Left ventricle myocardium inferior (tissue), 1 donor: Measurements from ENCODE around the gene RAB11A. TPM values are rescaled to one million over a fixed set of nuclear protein-coding genes. Genes with fewer than 3 reads are reported as not detected.

Experiments used
- DNase-seq: peaks from one replicate; pipeline ENCODE4 v3.0.0-alpha.2; 2020
- H3K27ac ChIP-seq: fragments of 200-600 bp; replicated peaks from 2 replicates; pipeline ENCODE4 v1.8.0; 2021
- H3K27me3 ChIP-seq: fragments of 200-600 bp; 2 replicates; pipeline ENCODE4 v1.8.0; 2021; ENCODE audit warnings: low read depth
- H3K36me3 ChIP-seq: fragments of 200-600 bp; 2 replicates; pipeline ENCODE4 v1.8.0; 2021
- H3K4me1 ChIP-seq: fragments of 200-600 bp; 2 replicates; pipeline ENCODE4 v1.8.0; 2021
- H3K4me3 ChIP-seq: fragments of 200-600 bp; 2 replicates; pipeline ENCODE4 v1.8.0; 2021; ENCODE audit warnings: mild to moderate bottlenecking, moderate library complexity
- H3K9me3 ChIP-seq: fragments of 200-600 bp; replicated peaks from 2 replicates; pipeline ENCODE4 v1.8.0; 2021
- intact Hi-C: fragments of 100-400 bp; cut with micrococcal nuclease; formaldehyde crosslinking; loops from one replicate; pipeline ENCODE4 v1.11.0; 2022
- total RNA-seq: library from RNA; stranded (reverse); fragmentation: NEBNext Ultra II Directional; extraction: Animal tissue kit (Norgen Biotek cat#: 25700); gene quantifications from one replicate; pipeline ENCODE4 v1.2.1, GENCODE V29; 2021
- TF ChIP-seq, protein P1 (sequence below): fragments of 200-600 bp; IDR thresholded peaks from 2 replicates; pipeline ENCODE4 v1.8.0; 2021; ENCODE audit warnings: antibody characterized with exemption, mild to moderate bottlenecking, borderline replicate concordance
- donor health status: DM: no; HTN: yes; CAD: no; lungs with severe emphysema.

RAB11A gene
- total RNA-seq, 1 donor from 2014 or later, result 146 TPM

DNA sequence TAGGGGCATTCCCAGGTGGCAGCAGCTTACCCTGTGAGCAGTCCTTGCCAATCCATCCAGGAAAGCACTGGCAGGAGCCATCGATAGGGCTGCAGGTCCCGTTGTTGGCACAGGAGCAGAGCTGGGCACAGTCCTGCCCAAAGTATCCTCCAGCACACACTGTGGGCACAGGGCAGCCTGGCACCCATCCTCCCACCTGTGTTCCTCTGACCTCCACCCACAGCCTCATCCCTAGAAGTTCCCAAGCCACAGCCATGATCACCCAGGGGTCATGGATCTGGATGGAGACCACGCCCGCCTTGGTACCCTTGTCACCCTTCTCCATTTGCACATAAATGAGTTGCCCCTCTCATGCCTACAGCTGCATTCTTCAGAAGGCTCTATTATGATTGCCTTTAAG lies 48.6 kb downstream of the RAB11A start:
- DNase-seq, result no peak
- Histone ChIP-seq H3K36me3 (peaks cover 5% of the 10 kb centered on the region), H3K27ac (no peak overlapping the region), H3K27me3 (no peaks in the 10 kb centered on the region), H3K4me1 (peaks cover 25% of the 10 kb centered on the region), H3K4me3 (no peak overlapping the region), H3K9me3 (no peaks in the 10 kb centered on the region)
- TF ChIP-seq, protein P1, sequence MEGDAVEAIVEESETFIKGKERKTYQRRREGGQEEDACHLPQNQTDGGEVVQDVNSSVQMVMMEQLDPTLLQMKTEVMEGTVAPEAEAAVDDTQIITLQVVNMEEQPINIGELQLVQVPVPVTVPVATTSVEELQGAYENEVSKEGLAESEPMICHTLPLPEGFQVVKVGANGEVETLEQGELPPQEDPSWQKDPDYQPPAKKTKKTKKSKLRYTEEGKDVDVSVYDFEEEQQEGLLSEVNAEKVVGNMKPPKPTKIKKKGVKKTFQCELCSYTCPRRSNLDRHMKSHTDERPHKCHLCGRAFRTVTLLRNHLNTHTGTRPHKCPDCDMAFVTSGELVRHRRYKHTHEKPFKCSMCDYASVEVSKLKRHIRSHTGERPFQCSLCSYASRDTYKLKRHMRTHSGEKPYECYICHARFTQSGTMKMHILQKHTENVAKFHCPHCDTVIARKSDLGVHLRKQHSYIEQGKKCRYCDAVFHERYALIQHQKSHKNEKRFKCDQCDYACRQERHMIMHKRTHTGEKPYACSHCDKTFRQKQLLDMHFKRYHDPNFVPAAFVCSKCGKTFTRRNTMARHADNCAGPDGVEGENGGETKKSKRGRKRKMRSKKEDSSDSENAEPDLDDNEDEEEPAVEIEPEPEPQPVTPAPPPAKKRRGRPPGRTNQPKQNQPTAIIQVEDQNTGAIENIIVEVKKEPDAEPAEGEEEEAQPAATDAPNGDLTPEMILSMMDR, result no peak
- intact Hi-C loops, result no loop called here

DNA sequence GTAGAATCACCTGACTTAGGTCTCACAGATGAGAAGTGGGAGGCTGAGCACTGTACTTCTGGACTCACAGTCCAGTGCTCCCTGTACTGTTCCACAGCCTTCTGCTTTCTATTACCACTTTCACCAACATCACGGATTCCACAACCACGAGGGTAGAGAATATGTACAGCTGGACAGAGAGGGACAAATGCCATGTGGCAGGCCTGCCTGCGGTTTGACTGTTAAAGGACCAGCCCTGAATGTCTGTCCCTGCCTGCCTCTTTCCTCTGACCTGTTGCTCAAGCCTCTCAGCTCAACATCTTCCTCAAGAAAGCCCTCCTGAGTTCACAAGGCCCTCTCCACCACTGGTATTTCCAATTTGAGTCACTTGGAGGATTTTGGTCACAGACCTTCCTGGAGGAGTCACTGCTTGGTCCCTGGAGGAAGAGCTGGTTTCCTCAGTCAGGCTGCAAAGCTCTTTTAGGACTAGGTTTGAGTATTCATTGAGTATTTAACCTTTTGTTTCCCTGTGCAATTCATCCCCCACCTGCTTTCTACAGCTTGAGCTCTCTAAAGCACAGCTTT lies 49.1 kb downstream of the RAB11A start:
- Histone ChIP-seq H3K27ac (no peak overlapping the region), H3K4me1 (peaks cover 25% of the 10 kb centered on the region), H3K36me3 (peaks cover 5% of the 10 kb centered on the region), H3K27me3 (no peaks in the 10 kb centered on the region), H3K9me3 (no peaks in the 10 kb centered on the region), H3K4me3 (no peak overlapping the region)
- DNase-seq, result no peak
- TF ChIP-seq, protein P1, result no peak
- intact Hi-C loops, result no loop called here

DNA sequence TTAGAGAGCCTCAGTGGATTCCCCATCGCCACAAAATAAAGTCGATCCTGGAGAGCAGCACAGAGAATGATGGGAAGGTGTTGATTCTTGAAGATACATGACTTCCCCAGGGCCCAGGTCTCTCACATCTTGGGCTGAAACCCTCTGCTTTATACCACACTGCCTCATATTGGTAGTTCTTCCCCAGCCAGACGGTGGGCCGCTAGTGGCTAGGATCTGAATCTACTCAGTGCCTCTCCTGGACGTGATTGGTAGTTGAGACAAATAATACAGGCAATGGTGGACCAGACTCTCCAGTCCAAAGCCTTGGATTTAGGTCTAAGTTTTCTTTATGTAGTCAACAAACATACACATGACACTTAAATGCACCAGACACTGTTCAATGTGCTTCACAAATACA lies 49.7 kb downstream of the RAB11A start:
- Histone ChIP-seq H3K9me3 (no peaks in the 10 kb centered on the region), H3K4me3 (no peak overlapping the region), H3K4me1 (peaks cover 25% of the 10 kb centered on the region), H3K27ac (no peak overlapping the region), H3K36me3 (peaks cover 5% of the 10 kb centered on the region), H3K27me3 (no peaks in the 10 kb centered on the region)
- TF ChIP-seq, protein P1, result no peak
- intact Hi-C loops, result no loop called here
- DNase-seq, result no peak

DNA sequence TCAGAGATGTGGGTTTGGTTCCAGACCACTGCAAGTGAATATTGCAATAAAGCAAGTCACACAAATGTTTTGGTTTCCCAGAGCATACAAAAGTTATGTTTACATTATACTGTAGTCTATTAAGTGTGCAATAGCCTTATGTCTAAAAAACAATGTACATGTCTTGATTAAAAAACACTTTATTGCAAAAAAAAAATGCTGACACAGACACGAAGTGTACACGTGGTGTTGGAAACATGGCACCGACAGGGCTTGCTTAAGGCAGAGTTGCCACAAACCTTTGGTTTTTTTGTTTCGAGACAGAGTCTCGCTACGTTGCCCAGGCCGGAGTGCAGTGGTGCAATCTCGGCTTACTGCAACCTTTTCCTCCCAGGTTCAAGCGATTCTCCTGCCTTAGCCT lies 50.1 kb downstream of the RAB11A start:
- H3K4me1 ChIP-seq, result peaks cover 25% of the 10 kb centered on the region
- H3K4me3 ChIP-seq, result no peak overlapping the region
- intact Hi-C loops, result no loop called here
- H3K36me3 ChIP-seq, result peaks cover 5% of the 10 kb centered on the region
- no peak for DNase-seq
- TF ChIP-seq, protein P1, result no peak
- H3K9me3 ChIP-seq, result no peaks in the 10 kb centered on the region
- no peaks in the 10 kb centered on the region for H3K27me3 ChIP-seq
- H3K27ac ChIP-seq, result no peak overlapping the region

DNA sequence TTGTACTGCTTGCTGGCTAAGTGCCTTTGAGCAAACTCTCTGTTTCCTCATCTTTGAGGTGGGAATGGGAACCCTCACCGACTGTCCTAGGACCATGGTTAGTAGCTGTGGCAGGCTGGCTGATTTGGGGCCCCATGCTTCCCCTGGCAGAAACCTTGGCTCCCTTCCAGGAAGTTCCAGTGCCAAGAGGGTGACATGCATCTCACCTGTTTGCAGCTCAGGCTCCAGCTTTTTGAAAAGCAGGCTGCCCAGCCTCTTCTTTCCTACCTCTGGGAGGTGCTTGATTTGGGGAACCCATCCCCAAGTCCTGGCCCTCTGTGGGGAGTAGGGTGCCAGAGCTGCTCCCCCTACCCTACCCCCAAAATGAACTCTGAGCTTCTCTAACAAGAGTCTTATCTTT lies 50.8 kb downstream of the RAB11A start:
- Histone ChIP-seq H3K27me3 (no peaks in the 10 kb centered on the region), H3K36me3 (peaks cover 5% of the 10 kb centered on the region), H3K4me3 (no peak overlapping the region), H3K27ac (no peak overlapping the region), H3K9me3 (no peaks in the 10 kb centered on the region), H3K4me1 (peaks cover 25% of the 10 kb centered on the region)
- TF ChIP-seq, protein P1, result no peak
- intact Hi-C loops, result no loop called here
- DNase-seq, result no peak
